Glutamatergic neuron (in vitro differentiated cells): Measurements from ENCODE around the gene SAA1. TPM values are rescaled to one million over a fixed set of nuclear protein-coding genes. Genes with fewer than 3 reads are reported as not detected.

Experiments used
- DNase-seq: peaks from one replicate; pipeline ENCODE4 v3.0.0; 2022
- H3K27ac Mint-ChIP-seq: one replicate; pipeline ENCODE4 v1.8.0; 2020; ENCODE audit warnings: mild to moderate bottlenecking, mixed read lengths, inconsistent platforms; ENCODE audit not compliant: unreplicated experiment
- H3K27me3 Mint-ChIP-seq: one replicate; pipeline ENCODE4 v1.8.0; 2020; ENCODE audit warnings: mild to moderate bottlenecking, moderate library complexity, mixed read lengths, inconsistent platforms; ENCODE audit not compliant: unreplicated experiment
- H3K36me3 Mint-ChIP-seq: one replicate; pipeline ENCODE4 v1.8.0; 2020; ENCODE audit warnings: mild to moderate bottlenecking, mixed read lengths, inconsistent platforms; ENCODE audit not compliant: unreplicated experiment
- H3K4me1 Mint-ChIP-seq: one replicate; pipeline ENCODE4 v1.8.0; 2020; ENCODE audit warnings: mild to moderate bottlenecking, low read depth, mixed read lengths, inconsistent platforms; ENCODE audit not compliant: unreplicated experiment
- H3K4me3 Mint-ChIP-seq: one replicate; pipeline ENCODE4 v1.8.0; 2020; ENCODE audit warnings: mild to moderate bottlenecking, mixed read lengths, inconsistent platforms; ENCODE audit not compliant: unreplicated experiment
- H3K9me3 Mint-ChIP-seq: one replicate; pipeline ENCODE4 v1.8.0; 2020; ENCODE audit warnings: mild to moderate bottlenecking, moderate library complexity, mixed read lengths, inconsistent platforms; ENCODE audit not compliant: unreplicated experiment
- total RNA-seq: library from RNA; stranded (reverse); fragmentation: NEBNext Ultra II Directional; extraction: Animal tissue kit (Norgen Biotek cat#: 25700); gene quantifications from one replicate; pipeline ENCODE4 v1.2.1, GENCODE V29; 2021; ENCODE audit not compliant: unreplicated experiment
- TF ChIP-seq, protein P1 (sequence below): fragments of 200-600 bp; sonication (generic); IDR thresholded peaks from one replicate; pipeline ENCODE4 v1.5.0; 2021; ENCODE audit not compliant: partially characterized antibody, unreplicated experiment

The SAA1 gene
- total RNA-seq, 1 donor from 2014 or later, result not detected

DNA sequence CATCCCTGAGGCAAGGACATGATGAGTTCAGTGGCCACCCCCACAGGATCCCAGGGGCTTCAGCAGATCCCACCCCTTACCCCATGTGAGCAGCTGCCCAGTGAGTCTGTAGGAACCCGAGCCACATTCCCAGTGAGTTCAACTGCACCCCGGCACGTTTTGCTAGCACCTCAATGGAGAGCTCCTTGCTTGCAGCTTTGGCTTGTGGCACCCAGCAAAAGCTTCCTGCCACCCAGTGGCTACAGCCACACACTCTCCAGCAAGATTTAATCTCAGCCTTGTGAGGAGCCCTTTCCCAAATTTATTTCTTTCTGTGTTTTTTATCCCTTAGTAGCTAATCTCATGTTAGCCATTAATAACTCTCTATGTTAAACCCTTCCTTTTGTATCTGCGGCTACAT, 4.0 kb downstream of the SAA1 start:
- TF ChIP-seq, protein P1, sequence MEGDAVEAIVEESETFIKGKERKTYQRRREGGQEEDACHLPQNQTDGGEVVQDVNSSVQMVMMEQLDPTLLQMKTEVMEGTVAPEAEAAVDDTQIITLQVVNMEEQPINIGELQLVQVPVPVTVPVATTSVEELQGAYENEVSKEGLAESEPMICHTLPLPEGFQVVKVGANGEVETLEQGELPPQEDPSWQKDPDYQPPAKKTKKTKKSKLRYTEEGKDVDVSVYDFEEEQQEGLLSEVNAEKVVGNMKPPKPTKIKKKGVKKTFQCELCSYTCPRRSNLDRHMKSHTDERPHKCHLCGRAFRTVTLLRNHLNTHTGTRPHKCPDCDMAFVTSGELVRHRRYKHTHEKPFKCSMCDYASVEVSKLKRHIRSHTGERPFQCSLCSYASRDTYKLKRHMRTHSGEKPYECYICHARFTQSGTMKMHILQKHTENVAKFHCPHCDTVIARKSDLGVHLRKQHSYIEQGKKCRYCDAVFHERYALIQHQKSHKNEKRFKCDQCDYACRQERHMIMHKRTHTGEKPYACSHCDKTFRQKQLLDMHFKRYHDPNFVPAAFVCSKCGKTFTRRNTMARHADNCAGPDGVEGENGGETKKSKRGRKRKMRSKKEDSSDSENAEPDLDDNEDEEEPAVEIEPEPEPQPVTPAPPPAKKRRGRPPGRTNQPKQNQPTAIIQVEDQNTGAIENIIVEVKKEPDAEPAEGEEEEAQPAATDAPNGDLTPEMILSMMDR, result no peak
- Mint-ChIP-seq H3K27ac (no peak overlapping the region), H3K36me3 (peaks cover under 1% of the 10 kb centered on the region), H3K4me1 (no peaks in the 10 kb centered on the region), H3K9me3 (no peaks in the 10 kb centered on the region), H3K4me3 (no peak overlapping the region), H3K27me3 (no peaks in the 10 kb centered on the region)
- DNase-seq, result no peak

DNA sequence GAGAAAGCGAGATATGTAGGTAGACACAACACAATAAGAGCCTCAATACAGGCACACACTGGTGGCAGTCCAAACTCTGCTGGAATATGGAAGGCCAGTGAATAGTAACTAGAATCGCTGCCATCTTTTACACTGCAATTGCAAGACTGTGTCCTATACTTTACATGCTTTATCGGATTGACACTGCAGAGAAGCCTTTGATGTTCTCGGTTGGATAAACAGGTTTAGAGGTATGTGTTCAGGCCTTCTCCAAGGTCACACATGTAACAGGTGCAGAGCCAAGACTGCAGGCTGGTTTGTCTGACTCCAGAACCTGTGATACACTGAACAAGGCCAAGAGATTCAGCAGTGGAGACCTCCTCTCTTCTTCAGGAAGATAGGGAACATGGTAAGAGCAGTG, 5.1 kb downstream of the SAA1 start:
- Mint-ChIP-seq H3K27ac (no peak overlapping the region), H3K4me3 (no peak overlapping the region), H3K9me3 (peaks cover 2% of the 10 kb centered on the region), H3K27me3 (no peaks in the 10 kb centered on the region), H3K36me3 (peaks cover 4% of the 10 kb centered on the region), H3K4me1 (no peaks in the 10 kb centered on the region)
- TF ChIP-seq, protein P1, result no peak
- no peak for DNase-seq

DNA sequence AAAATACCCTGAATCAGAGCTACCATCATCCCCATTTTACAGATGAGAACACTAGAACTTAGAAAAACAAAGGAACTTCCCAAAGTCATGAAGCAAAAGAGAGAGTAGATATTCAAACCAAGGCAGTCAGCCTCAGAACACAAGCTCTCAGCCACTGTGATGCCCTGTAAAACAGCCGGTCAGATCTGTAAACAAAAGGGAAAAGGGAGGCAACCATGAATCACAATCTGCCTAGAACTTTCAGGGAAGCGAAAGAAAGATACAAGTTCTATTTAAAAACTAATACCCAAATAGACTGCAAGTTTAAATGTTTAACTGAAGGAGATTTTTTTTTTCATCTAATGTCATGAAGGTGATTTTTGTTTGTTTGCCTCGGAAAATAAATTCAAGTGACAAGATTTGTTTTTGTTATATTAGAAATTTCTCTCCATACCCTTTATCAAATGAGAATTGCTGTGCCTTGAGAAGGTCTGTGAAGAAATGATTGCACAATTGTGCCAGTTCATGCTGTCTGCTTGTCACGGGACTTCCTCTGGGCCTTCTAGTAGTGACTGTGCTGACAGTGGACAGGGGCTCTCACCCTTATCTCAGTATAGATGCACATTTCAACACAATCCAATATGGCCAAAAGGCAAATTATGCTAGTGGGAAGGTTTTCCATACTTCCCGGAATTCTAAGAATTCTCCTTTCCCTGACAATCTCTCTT, 11.7 kb downstream of the SAA1 start:
- Mint-ChIP-seq H3K36me3 (peaks cover 4% of the 10 kb centered on the region), H3K27ac (no peak overlapping the region), H3K4me3 (no peak overlapping the region), H3K4me1 (no peaks in the 10 kb centered on the region), H3K27me3 (no peaks in the 10 kb centered on the region), H3K9me3 (peaks cover 2% of the 10 kb centered on the region)
- DNase-seq, result no peak
- TF ChIP-seq, protein P1, result no peak

DNA sequence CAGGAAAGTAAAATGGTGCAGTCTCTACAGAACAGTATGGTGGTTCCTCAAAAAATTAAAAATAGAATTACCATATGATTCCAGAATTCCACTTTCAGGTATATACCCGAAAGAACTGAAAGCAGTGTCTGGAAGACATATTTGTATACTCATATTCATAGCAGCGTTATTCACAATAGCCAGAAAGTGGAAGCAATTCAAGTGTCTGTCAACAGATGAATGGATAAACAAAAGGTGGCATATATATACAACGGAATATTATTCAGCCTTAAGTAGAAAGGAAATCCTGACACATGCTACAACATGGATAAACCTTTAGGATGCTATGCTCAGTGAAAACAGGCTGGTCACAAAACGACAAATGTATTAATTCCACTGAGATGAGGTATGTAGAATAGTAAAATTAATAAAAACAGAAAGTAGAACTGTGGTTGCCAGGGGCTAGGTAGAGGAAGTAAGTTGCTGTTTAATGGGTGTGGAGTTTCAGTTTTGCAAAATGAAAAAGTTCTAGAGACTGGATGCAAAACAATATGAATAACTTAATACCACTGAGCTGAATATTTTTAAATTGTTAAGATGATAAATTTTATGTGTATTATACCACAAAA, 14.5 kb downstream of the SAA1 start:
- Mint-ChIP-seq H3K4me3 (no peak overlapping the region), H3K4me1 (no peaks in the 10 kb centered on the region), H3K36me3 (no peaks in the 10 kb centered on the region), H3K9me3 (no peaks in the 10 kb centered on the region), H3K27me3 (no peaks in the 10 kb centered on the region), H3K27ac (no peak overlapping the region)
- DNase-seq, result no peak
- TF ChIP-seq, protein P1, result no peak

DNA sequence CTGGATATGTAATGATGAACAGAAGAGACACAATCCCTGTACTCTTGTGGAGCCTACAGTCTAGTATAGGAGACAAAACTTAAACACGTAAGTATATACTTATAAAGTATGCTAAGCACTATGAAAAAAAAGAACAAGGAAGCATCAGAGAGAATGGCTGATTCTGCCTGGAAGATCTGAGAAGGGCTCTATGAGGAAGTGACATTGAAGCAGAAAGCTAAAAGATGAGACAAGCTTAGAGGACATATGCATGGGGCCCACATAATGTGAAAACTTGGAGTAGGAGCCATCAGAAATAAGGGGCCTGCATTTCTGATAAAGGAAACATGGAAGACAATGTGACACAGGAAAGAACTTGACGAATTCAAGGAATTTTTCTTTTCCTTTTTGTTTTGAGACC, 16.6 kb downstream of the SAA1 start:
- Mint-ChIP-seq H3K9me3 (no peaks in the 10 kb centered on the region), H3K4me3 (no peak overlapping the region), H3K27ac (no peak overlapping the region), H3K36me3 (no peaks in the 10 kb centered on the region), H3K27me3 (no peaks in the 10 kb centered on the region), H3K4me1 (no peaks in the 10 kb centered on the region)
- no peak for DNase-seq
- TF ChIP-seq, protein P1, result no peak
